PC-3 (cell line): ENCODE measurements around the gene DDX17. TPM values are rescaled to one million over a fixed set of nuclear protein-coding genes. Genes with fewer than 3 reads are reported as not detected.

Experiments used
- ATAC-seq: fragments of 200-7000 bp; cut with Tn5 transposase; 2 replicates; pipeline ENCODE4 v1.9.1; 2020; ENCODE audit warnings: mild to moderate bottlenecking, moderate library complexity
- BruUV-seq: library from RNA; stranded (reverse); fragments of 400-500 nt; replicated peaks from 2 replicates; lab custom pipeline; 2021; lab: Mats Ljungman, UMichigan
- CTCF ChIA-PET: fragments of 300-600 bp; sonication (Branson Sonifier 250); formaldehyde crosslinking; loops from one replicate; lab custom pipeline; 2022; ENCODE audit warnings: antibody characterized with exemption; lab: Charles Lee
- POLR2A ChIA-PET: fragments of 300-600 bp; sonication (Branson Sonifier 250); formaldehyde crosslinking; loops from one replicate; lab custom pipeline; 2022; ENCODE audit warnings: antibody characterized with exemption; ENCODE audit not compliant: unreplicated experiment; lab: Charles Lee
- DNase-seq: peaks from one replicate; pipeline ENCODE4 v3.0.0-alpha.2; 2015
- H2AFZ ChIP-seq: fragments of 300-600 bp; sonication (generic); 2 replicates; pipeline ENCODE4 v1.6.0; 2016; ENCODE audit warnings: antibody characterized with exemption, low read length
- H3F3A ChIP-seq: fragments of 300-600 bp; sonication (generic); one replicate; pipeline ENCODE4 v1.6.0; 2017; ENCODE audit warnings: antibody characterized with exemption, low read length, control low read depth, mild to moderate bottlenecking; ENCODE audit not compliant: unreplicated experiment
- H3K27ac ChIP-seq: fragments of 300-600 bp; sonication (generic); 2 replicates; pipeline ENCODE4 v1.5.1; 2016; ENCODE audit warnings: mild to moderate bottlenecking, low read length
- H3K27me3 ChIP-seq: fragments of 300-600 bp; sonication (generic); 2 replicates; pipeline ENCODE4 v1.6.1; 2016; ENCODE audit warnings: low read length, mixed read lengths
- H3K36me3 ChIP-seq: fragments of 300-600 bp; sonication (generic); 2 replicates; pipeline ENCODE4 v1.6.1; 2016; ENCODE audit warnings: low read depth, mixed run types, low read length, mixed read lengths
- H3K4me1 ChIP-seq: fragments of 300-600 bp; sonication (generic); 2 replicates; pipeline ENCODE4 v1.5.1; 2016; ENCODE audit warnings: low read length; ENCODE audit not compliant: insufficient read depth
- H3K4me2 ChIP-seq: fragments of 300-600 bp; sonication (generic); 2 replicates; pipeline ENCODE4 v1.6.0; 2016; ENCODE audit warnings: low read length
- H3K4me3 ChIP-seq: fragments of 300-600 bp; sonication (generic); 2 replicates; pipeline ENCODE4 v1.5.1; 2016; ENCODE audit warnings: mild to moderate bottlenecking, low read length, mixed read lengths
- H3K79me2 ChIP-seq: fragments of 300-600 bp; sonication (generic); 2 replicates; pipeline ENCODE4 v1.6.1; 2017; ENCODE audit warnings: low read length, mixed read lengths
- H3K9ac ChIP-seq: fragments of 300-600 bp; sonication (generic); 2 replicates; pipeline ENCODE4 v1.6.0; 2016; ENCODE audit warnings: mild to moderate bottlenecking, low read length
- H3K9me2 ChIP-seq: fragments of 300-600 bp; sonication (generic); replicated peaks from 2 replicates; pipeline ENCODE4 v1.6.1; 2016; ENCODE audit warnings: mixed run types, low read length, mixed read lengths
- H3K9me3 ChIP-seq: fragments of 300-600 bp; sonication (generic); 2 replicates; pipeline ENCODE4 v1.6.1; 2016; ENCODE audit warnings: low read length, mixed read lengths
- H4K20me1 ChIP-seq: fragments of 300-600 bp; sonication (generic); 2 replicates; pipeline ENCODE4 v1.6.1; 2016; ENCODE audit warnings: low read length, mixed read lengths
- EZH2 ChIP-seq: fragments of 300-600 bp; sonication (generic); IDR thresholded peaks from one replicate; pipeline ENCODE4 v1.6.1; 2017; ENCODE audit warnings: antibody characterized with exemption, mild to moderate bottlenecking, low read length; ENCODE audit not compliant: unreplicated experiment
- EZH2phosphoT487 ChIP-seq: fragments of 300-600 bp; sonication (generic); IDR thresholded peaks from 2 replicates; pipeline ENCODE4 v1.6.1; 2018; ENCODE audit warnings: mild to moderate bottlenecking, antibody characterized with exemption, low read length, borderline replicate concordance
- intact Hi-C: fragments of 100-400 bp; cut with micrococcal nuclease; formaldehyde crosslinking; loops from 2 replicates; pipeline ENCODE4 v1.9.0; 2023
- total RNA-seq: library from RNA; depleted of rRNA; stranded (reverse); fragments of >200 nt; gene quantifications from 2 replicates; pipeline ENCODE4 v1.2.3, GENCODE V29; 2014
- TF ChIP-seq, protein P1 (sequence below): fragments of 300-600 bp; sonication (generic); conservative IDR thresholded peaks from 2 replicates; pipeline ENCODE4 v1.5.1; 2017; ENCODE audit warnings: antibody characterized with exemption, low read depth, mild to moderate bottlenecking, low read length

Gene DDX17
- total RNA-seq, 1 experiment from 2014 or later, result 333 TPM

DNA sequence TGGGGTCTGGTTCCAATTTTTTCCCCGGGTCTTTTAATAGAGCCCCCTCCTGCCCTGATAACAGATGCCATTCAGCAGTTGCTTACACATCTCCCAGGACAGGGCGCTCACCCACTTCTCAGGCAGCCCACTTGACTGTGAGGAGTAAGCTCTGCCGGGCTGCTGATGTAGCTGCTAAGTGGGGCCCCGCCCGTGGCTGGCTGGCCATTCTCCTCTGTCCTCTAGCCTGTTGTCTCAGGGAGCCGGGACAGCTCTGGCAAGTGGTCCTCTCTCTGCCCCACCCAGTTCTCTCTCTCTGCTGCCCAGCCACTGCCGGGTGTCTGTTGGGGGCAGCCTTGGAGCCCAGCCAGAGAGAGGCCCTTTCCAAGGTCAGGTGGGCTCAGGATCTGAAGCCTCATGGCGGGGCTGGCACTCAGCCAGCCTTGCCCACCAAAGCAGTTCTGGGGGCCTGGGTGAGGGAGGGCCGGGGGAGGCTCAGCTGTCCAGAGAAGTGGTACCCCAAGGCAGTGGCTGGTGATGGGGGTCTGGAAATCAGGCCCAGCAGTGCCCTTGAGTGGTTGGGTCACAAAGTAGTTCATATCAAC, 60.0 kb downstream of the DDX17 start:
- DNase-seq (no peak), ATAC-seq (no peak)
- no peaks in the 10 kb centered on the region for H3K79me2 ChIP-seq
- no peaks in the 10 kb centered on the region for H3K9me3 ChIP-seq
- H4K20me1 ChIP-seq, result no peaks in the 10 kb centered on the region
- CTCF ChIA-PET, result no interaction called here
- no TSS peak for BruUV-seq
- no peaks in the 10 kb centered on the region for H3K9me2 ChIP-seq
- H3K9ac ChIP-seq, result no peak overlapping the region
- H3K27ac ChIP-seq, result no peak overlapping the region
- TF ChIP-seq, protein P1, sequence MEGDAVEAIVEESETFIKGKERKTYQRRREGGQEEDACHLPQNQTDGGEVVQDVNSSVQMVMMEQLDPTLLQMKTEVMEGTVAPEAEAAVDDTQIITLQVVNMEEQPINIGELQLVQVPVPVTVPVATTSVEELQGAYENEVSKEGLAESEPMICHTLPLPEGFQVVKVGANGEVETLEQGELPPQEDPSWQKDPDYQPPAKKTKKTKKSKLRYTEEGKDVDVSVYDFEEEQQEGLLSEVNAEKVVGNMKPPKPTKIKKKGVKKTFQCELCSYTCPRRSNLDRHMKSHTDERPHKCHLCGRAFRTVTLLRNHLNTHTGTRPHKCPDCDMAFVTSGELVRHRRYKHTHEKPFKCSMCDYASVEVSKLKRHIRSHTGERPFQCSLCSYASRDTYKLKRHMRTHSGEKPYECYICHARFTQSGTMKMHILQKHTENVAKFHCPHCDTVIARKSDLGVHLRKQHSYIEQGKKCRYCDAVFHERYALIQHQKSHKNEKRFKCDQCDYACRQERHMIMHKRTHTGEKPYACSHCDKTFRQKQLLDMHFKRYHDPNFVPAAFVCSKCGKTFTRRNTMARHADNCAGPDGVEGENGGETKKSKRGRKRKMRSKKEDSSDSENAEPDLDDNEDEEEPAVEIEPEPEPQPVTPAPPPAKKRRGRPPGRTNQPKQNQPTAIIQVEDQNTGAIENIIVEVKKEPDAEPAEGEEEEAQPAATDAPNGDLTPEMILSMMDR, result no peak
- TF ChIP-seq EZH2phosphoT487 (no peak), EZH2 (no peak)
- H3K4me2 ChIP-seq, result no peak overlapping the region
- POLR2A ChIA-PET, result no interaction called here
- intact Hi-C loops, result no loop called here
- H3F3A ChIP-seq, result no peaks in the 10 kb centered on the region
- H3K36me3 ChIP-seq, result no peaks in the 10 kb centered on the region
- H3K27me3 ChIP-seq, result no peaks in the 10 kb centered on the region
- no peaks in the 10 kb centered on the region for H3K4me1 ChIP-seq
- no peak overlapping the region for H2AFZ ChIP-seq
- H3K4me3 ChIP-seq, result no peak overlapping the region

DNA sequence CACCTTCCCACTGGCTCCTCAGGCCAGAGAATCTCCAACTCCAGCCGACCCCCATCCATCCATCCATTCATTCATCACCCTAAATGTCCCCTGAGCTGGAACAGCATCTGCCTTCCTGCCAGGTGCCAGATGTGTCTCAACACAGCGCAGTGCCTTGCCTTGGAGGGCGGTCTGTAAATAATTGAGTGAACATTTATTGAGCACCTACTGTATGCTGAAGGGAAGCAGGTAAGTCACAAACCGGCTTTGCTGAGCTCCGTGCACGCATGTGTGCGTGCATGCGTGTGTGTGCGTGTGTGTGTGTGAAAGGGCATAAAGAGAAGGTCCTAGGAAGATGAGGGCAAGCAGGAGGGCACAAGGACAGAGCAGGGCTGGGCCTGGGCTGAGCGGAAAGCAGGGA, 61.3 kb downstream of the DDX17 start:
- TF ChIP-seq EZH2 (no peak), EZH2phosphoT487 (no peak)
- TF ChIP-seq, protein P1, result no peak
- H3F3A ChIP-seq, result no peaks in the 10 kb centered on the region
- no peak overlapping the region for H3K27ac ChIP-seq
- no peaks in the 10 kb centered on the region for H3K79me2 ChIP-seq
- POLR2A ChIA-PET, result no interaction called here
- DNase-seq (no peak), ATAC-seq (no peak)
- no peak overlapping the region for H3K9ac ChIP-seq
- no peaks in the 10 kb centered on the region for H3K9me3 ChIP-seq
- H3K9me2 ChIP-seq, result no peaks in the 10 kb centered on the region
- no peaks in the 10 kb centered on the region for H3K27me3 ChIP-seq
- no peaks in the 10 kb centered on the region for H4K20me1 ChIP-seq
- H3K4me1 ChIP-seq, result no peaks in the 10 kb centered on the region
- H3K4me2 ChIP-seq, result no peak overlapping the region
- no peak overlapping the region for H3K4me3 ChIP-seq
- CTCF ChIA-PET, result no interaction called here
- intact Hi-C loops, result no loop called here
- no TSS peak for BruUV-seq
- no peak overlapping the region for H2AFZ ChIP-seq
- H3K36me3 ChIP-seq, result no peaks in the 10 kb centered on the region

DNA sequence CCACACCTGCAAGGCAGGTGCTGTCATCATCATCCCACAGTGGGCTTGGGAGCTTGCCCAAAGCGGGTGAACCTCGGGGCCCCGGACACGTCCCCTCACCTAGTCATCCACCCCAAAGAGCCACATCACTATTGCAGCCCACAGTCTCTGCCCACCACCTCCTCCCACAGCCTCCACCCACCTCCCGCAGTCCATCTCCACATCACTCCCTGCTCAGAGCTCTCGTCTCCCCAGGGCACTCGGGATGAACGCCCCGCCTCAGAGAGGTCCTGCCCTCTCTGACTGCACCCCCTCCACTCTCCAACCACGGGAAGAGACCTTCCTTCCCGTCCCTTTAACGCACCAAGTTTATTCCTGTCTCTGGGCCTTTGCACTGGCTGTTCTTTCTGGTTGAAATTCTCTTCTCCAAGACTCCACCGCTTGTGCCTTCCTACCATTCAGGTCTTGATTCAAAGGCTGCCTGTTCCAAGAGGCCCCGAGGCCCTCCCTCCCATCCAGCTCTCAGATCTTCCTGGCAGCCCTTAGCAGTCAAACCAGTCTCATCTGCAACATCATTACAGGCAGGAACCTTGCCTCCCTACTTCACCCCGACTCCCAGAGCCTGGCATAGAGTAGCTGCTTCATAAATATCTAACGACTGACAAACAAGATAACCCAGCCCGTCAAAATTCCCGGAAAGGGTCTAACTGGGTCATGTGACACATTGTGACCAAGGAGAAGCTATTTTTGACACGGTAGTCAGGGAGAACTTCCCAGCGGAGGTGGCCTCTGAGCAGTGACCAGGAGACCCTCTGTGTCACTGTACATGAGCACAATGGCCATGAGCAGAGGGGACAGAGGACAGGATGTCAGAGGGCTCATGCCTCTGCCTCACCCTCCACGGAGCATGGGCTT, 62.2 kb downstream of the DDX17 start:
- Histone ChIP-seq H3K9me3 (no peaks in the 10 kb centered on the region), H3K27me3 (no peaks in the 10 kb centered on the region), H3K36me3 (no peaks in the 10 kb centered on the region), H3K4me2 (no peak overlapping the region), H4K20me1 (no peaks in the 10 kb centered on the region), H3K9ac (no peak overlapping the region), H3K4me3 (no peak overlapping the region), H3K79me2 (no peaks in the 10 kb centered on the region), H3K4me1 (no peaks in the 10 kb centered on the region), H3K27ac (no peak overlapping the region), H3F3A (no peaks in the 10 kb centered on the region), H2AFZ (no peak overlapping the region), H3K9me2 (no peaks in the 10 kb centered on the region)
- ChIA-PET POLR2A (no interaction called here), CTCF (no interaction called here)
- ATAC-seq, result no peak
- DNase-seq, result no peak
- no TSS peak for BruUV-seq
- intact Hi-C loops, result no loop called here
- TF ChIP-seq EZH2phosphoT487, result no peak
- no peak for TF ChIP-seq EZH2
- TF ChIP-seq, protein P1, result no peak
